HG03175 (cell line): ENCODE measurements around the gene DNAI7.

Source experiments
- ATAC-seq: cut with Tn5 transposase; IDR thresholded peaks from one replicate; pipeline ENCODE4 v1.9.1; 2021; ENCODE audit warnings: mild to moderate bottlenecking, moderate library complexity; ENCODE audit not compliant: unreplicated experiment

The DNAI7 gene

GRCh38 chr12:25186038-25186787 lies 8.7 kb downstream of the DNAI7 start:
- ATAC-seq = peak; percentile 65

- ATAC-seq = no peak
Observed at GRCh38 chr12:25184132-25184531, 10.8 kb downstream of the DNAI7 start.

- ATAC-seq = no peak
Observed at GRCh38 chr12:25182765-25183164, 12.2 kb downstream of the DNAI7 start.

GRCh38 chr12:25162866-25163265 lies 32.1 kb downstream of the DNAI7 start:
- ATAC-seq = no peak

- ATAC-seq = no peak
Observed at GRCh38 chr12:25156061-25156460, 38.9 kb downstream of the DNAI7 start.

- ATAC-seq = peak; percentile 46
Observed at GRCh38 chr12:25155022-25155576, 39.9 kb downstream of the DNAI7 start.

- no peak for ATAC-seq
Observed at GRCh38 chr12:25152055-25152454, 42.9 kb downstream of the DNAI7 start.

- no peak for ATAC-seq
Observed at GRCh38 chr12:25151476-25151875, 43.5 kb downstream of the DNAI7 start.

- ATAC-seq = no peak
Observed at GRCh38 chr12:25146686-25147085, 48.3 kb downstream of the DNAI7 start.

GRCh38 chr12:25135531-25136154 lies 59.3 kb downstream of the DNAI7 start:
- no peak for ATAC-seq

- ATAC-seq = no peak
Observed at GRCh38 chr12:25131270-25131669, 63.7 kb downstream of the DNAI7 start.

- no peak for ATAC-seq
Observed at GRCh38 chr12:25130741-25131188, 64.2 kb downstream of the DNAI7 start.

GRCh38 chr12:25126746-25127145 lies 68.2 kb downstream of the DNAI7 start:
- no peak for ATAC-seq

GRCh38 chr12:25126101-25126500 lies 68.9 kb downstream of the DNAI7 start:
- ATAC-seq = no peak

- no peak for ATAC-seq
Observed at GRCh38 chr12:25124493-25124892, 70.5 kb downstream of the DNAI7 start.

- ATAC-seq = no peak
Observed at GRCh38 chr12:25123126-25123525, 71.8 kb downstream of the DNAI7 start.

GRCh38 chr12:25121916-25122315 lies 73.0 kb downstream of the DNAI7 start:
- no peak for ATAC-seq

- ATAC-seq = no peak
Observed at GRCh38 chr12:25121110-25121509, 73.8 kb downstream of the DNAI7 start.

GRCh38 chr12:25119020-25119419 lies 75.9 kb downstream of the DNAI7 start:
- ATAC-seq = no peak

- no peak for ATAC-seq
Observed at GRCh38 chr12:25115677-25116076, 79.3 kb downstream of the DNAI7 start.

- no peak for ATAC-seq
Observed at GRCh38 chr12:25113651-25114050, 81.3 kb downstream of the DNAI7 start.

- ATAC-seq = no peak
Observed at GRCh38 chr12:25110260-25110659, 84.7 kb downstream of the DNAI7 start.
